ENCODE data around the gene LILRB3.
"Not testable (repeated sequence)": the region's sequence is repeated elsewhere in the genome, so short reads cannot be mapped to it uniquely, and the experiment has no call there.

Gene LILRB3

GRCh38 chr19:54209811-54210494 is 12.9 kb downstream of the LILRB3 start:
- DNase-seq (ENCODE audit: low read depth): peak; percentile 89

GRCh38 chr19:54209058-54209810 is 13.6 kb downstream of the LILRB3 start:
- DNase-seq (ENCODE audit: low read depth): no peak

- DNase-seq (ENCODE audit: low read depth): no peak
Observed at GRCh38 chr19:54208784-54209057, 14.1 kb downstream of the LILRB3 start.

- DNase-seq (ENCODE audit: low read depth): no peak
Observed at GRCh38 chr19:54207983-54208783, 14.6 kb downstream of the LILRB3 start.

- no peak for DNase-seq (ENCODE audit: low read depth)
Observed at GRCh38 chr19:54207676-54207982, 15.2 kb downstream of the LILRB3 start.

- not testable (repeated sequence) for DNase-seq (ENCODE audit: low read depth)
Observed at GRCh38 chr19:54207193-54207592, 15.6 kb downstream of the LILRB3 start.

GRCh38 chr19:54206831-54207177 is 16.0 kb downstream of the LILRB3 start:
- DNase-seq (ENCODE audit: low read depth): no peak

GRCh38 chr19:54206030-54206830 is 16.6 kb downstream of the LILRB3 start:
- DNase-seq (ENCODE audit: low read depth): no peak

- no peak for DNase-seq (ENCODE audit: low read depth)
Observed at GRCh38 chr19:54204767-54205468, 17.9 kb downstream of the LILRB3 start.

- DNase-seq (ENCODE audit: low read depth): no peak
Observed at GRCh38 chr19:54203151-54203611, 19.6 kb downstream of the LILRB3 start.

GRCh38 chr19:54201980-54202379 is 20.8 kb downstream of the LILRB3 start:
- DNase-seq (ENCODE audit: low read depth): no peak

GRCh38 chr19:54201172-54201701 is 21.6 kb downstream of the LILRB3 start:
- no peak for DNase-seq (ENCODE audit: low read depth)

GRCh38 chr19:54199401-54199800 is 23.4 kb downstream of the LILRB3 start:
- DNase-seq (ENCODE audit: low read depth): no peak

GRCh38 chr19:54197121-54197520 is 25.7 kb downstream of the LILRB3 start:
- no peak for DNase-seq (ENCODE audit: low read depth)

GRCh38 chr19:54196536-54196935 is 26.3 kb downstream of the LILRB3 start:
- DNase-seq (ENCODE audit: low read depth): no peak

- not testable (repeated sequence) for DNase-seq (ENCODE audit: low read depth)
Observed at GRCh38 chr19:54194463-54194862, 28.3 kb downstream of the LILRB3 start.

- no peak for DNase-seq (ENCODE audit: low read depth)
Observed at GRCh38 chr19:54193011-54193410, 29.8 kb downstream of the LILRB3 start.

GRCh38 chr19:54191811-54192453 is 30.9 kb downstream of the LILRB3 start:
- DNase-seq (ENCODE audit: low read depth): no peak

- no peak for DNase-seq (ENCODE audit: low read depth)
Observed at GRCh38 chr19:54191011-54191810, 31.6 kb downstream of the LILRB3 start, which contains the start of gene TSEN34. Gene TSEN34 (plus strand): TSS chr19:54191308. CDS start chr19:54191365, 57 bp downstream.

GRCh38 chr19:54190503-54191010 is 32.2 kb downstream of the LILRB3 start:
- DNase-seq (ENCODE audit: low read depth): peak; percentile 96

Data from GM04503 (cell line).